Heart right ventricle (tissue), 16 donors: Measurements from ENCODE around the gene SFMBT2. TPM values are rescaled to one million over a fixed set of nuclear protein-coding genes. Genes with fewer than 3 reads are reported as not detected.
A peak's percentile ranks its signal among the peaks of the same experiment; 100 is the strongest.

ENCODE experiments used
- ATAC-seq, 8 donors: fragments of 200-7000 bp; cut with Tn5 transposase; one replicate each; pipeline ENCODE4 v1.9.1; 2020; ENCODE audit warnings: mild to moderate bottlenecking in 8 of 8, moderate library complexity in 8 of 8, moderate number of reproducible peaks in 1 of 8
- DNase-seq, 2 donors: peaks; one replicate each; pipeline ENCODE4 v3.0.0-alpha.2; 2020
- H3K27ac ChIP-seq, 10 donors: fragments of 200-600 bp; sonication (generic) in 2 of 10; one replicate each; pipeline versions ENCODE4 v1.5.0 to v1.8.0; 2020 to 2022; ENCODE audit warnings: mild to moderate bottlenecking in 3 of 10
- H3K27me3 ChIP-seq, 7 donors: fragments of 200-600 bp; one replicate each; pipeline ENCODE4 v1.8.0; 2021 to 2022; ENCODE audit warnings: mild to moderate bottlenecking in 2 of 7
- H3K36me3 ChIP-seq, 9 donors: fragments of 200-600 bp; sonication (generic) in 1 of 9; one replicate each; pipeline versions ENCODE4 v1.5.0 to v1.8.0; 2020 to 2022; ENCODE audit warnings: mild to moderate bottlenecking in 2 of 9
- H3K4me1 ChIP-seq, 9 donors: fragments of 200-600 bp; sonication (generic) in 1 of 9; one replicate each; pipeline versions ENCODE4 v1.5.0 to v1.8.0; 2020 to 2022; ENCODE audit warnings: mild to moderate bottlenecking in 4 of 9
- H3K4me3 ChIP-seq, 10 donors: fragments of 200-600 bp; sonication (generic) in 2 of 10; one replicate each; pipeline versions ENCODE4 v1.5.0 to v1.8.0; 2020 to 2022; ENCODE audit warnings: mild to moderate bottlenecking in 7 of 10, moderate library complexity in 2 of 10
- H3K9me3 ChIP-seq, 11 donors: fragments of 200-600 bp in 10 of 11; sonication (generic) in 2 of 11; one replicate each; pipeline versions ENCODE4 v1.5.0 to v1.8.0; 2013 to 2022; ENCODE audit warnings: mild to moderate bottlenecking in 2 of 11, control low read depth in 1 of 11, moderate library complexity in 1 of 11
- CTCF ChIP-seq, 9 donors: fragments of 200-600 bp; sonication (generic) in 2 of 9; IDR thresholded peaks; one replicate each; pipeline versions ENCODE4 v1.5.0 to v1.8.0; 2021 to 2022; ENCODE audit warnings: antibody characterized with exemption in 9 of 9, mild to moderate bottlenecking in 5 of 9, moderate library complexity in 1 of 9
- WGBS, 2 donors: extraction: QIAGEN DNeasy Blood & Tissue Kit; methylation state at CpG; one replicate each; pipeline ENCODE4 v1.1.7; 2013; ENCODE audit warnings: inconsistent platforms in 1 of 2; 5-methylcytosine and 5-hydroxymethylcytosine counted together
- intact Hi-C, 10 donors: fragments of 100-400 bp; cut with DNase I; formaldehyde crosslinking; loops; one replicate each; pipeline versions ENCODE4 v1.11.1 to v1.14.2; 2022
- polyA plus RNA-seq, 2 donors: library from polyadenylated mRNA; stranded (reverse); fragments of 200-250 nt; gene quantifications; one replicate each; pipeline ENCODE4 v1.2.3, GENCODE V29; 2013
- total RNA-seq, 10 donors: library from RNA; stranded (reverse); fragmentation: NEBNext Ultra II Directional in 3 of 10; extraction: Animal tissue kit (Norgen Biotek cat#: 25700) in 3 of 10; gene quantifications; one replicate each; pipeline versions ENCODE4 v1.2.1 to v1.2.4, GENCODE V29; 2021 to 2023
- donor health status: Arrhythmogenic right ventricular cardiomyopathy.
- donor health status: ischemic (EF 13 %, LVEDD 7.1; RV severe dilation, severe dysfunction).
- donor health status: healthy with polysubstance abuse.
- donor health status: DM: no; HTN: yes; CAD: no.
- donor health status: DM: no; HTN: no; CAD: no.
- donor health status: ischemic (EF 25% LVEDD 6.9; RV normal size, moderate dysfunction).
- donor health status: ischemic (EF 25% LVEDD 5.7; RV mildly dilated, moderate dysfunction).
- donor health status: healthy.
- donor health status: DM: yes; HTN: yes; CAD: no.
- donor health status: Ischemic cardiomyopathy.
- donor health status: ischemic (EF 35%, LVEDD 5.7; RV mildly dilated, moderate dysfunction).
- donor health status: nonischemic (EF 11% LVEDD 7.7; RV severe dilation, severe dysfunction).
- donor health status: DM: yes; HTN: yes; CAD: no.
- donor health status: PGD.
- donor health status: ischemic (EF 29% LVEDD 5.4; RV normal size, mild dysfunction).
- donor health status: nonischemic (EF 23%, LVEDD 6.1; RV moderate dilation, normal function).

The SFMBT2 gene
- total and polyA plus RNA-seq, 12 donors, result 4.1 to 14.2 (median 10.0) TPM

GRCh38 chr10:7417103-7417623, 6.3 kb upstream of the SFMBT2 start:
- Histone ChIP-seq H3K27me3 (peaks cover 0 to 22% (median 18%) of the 10 kb centered on the region in 7 donors), H3K4me3 (no peak overlapping the region), H3K36me3 (no peaks in the 10 kb centered on the region), H3K27ac (no peak overlapping the region), H3K9me3 (no peaks in the 10 kb centered on the region), H3K4me1 (peaks cover 3 to 15% (median 8%) of the 10 kb centered on the region in 9 donors)
- DNase-seq (no peak), ATAC-seq (no peak)
- 17 to 19% methylated on average over 2 of the region's 2 CpGs for WGBS, 2 donors
- TF ChIP-seq CTCF (IDR thresholded peaks at IDR 0.05), result peak; percentile 21 to 82 (median 64)
- intact Hi-C loops, result loop anchor here in 9 of 10 donors (2.0 to 10.0 kb wide), 10 partner anchors 295 to 752 kb away; no protein-coding TSS in a partner anchor

- WGBS, 2 donors, result 72 to 77% methylated on average over 2 of the region's 2 CpGs
- TF ChIP-seq CTCF (IDR thresholded peaks at IDR 0.05), result no peak
- Histone ChIP-seq H3K9me3 (no peaks in the 10 kb centered on the region), H3K27ac (no peak overlapping the region), H3K4me3 (no peak overlapping the region), H3K27me3 (peaks cover 0 to 34% (median 14%) of the 10 kb centered on the region in 7 donors), H3K4me1 (peaks cover 9 to 27% (median 22%) of the 10 kb centered on the region in 9 donors), H3K36me3 (no peaks in the 10 kb centered on the region)
- no peak for DNase-seq
- no peak for ATAC-seq
- intact Hi-C loops, result loop anchor here (5.0 to 10.0 kb wide), 10 partner anchors 152 to 750 kb away; no protein-coding TSS in a partner anchor
These were observed 3.9 kb upstream of the SFMBT2 start for GRCh38 chr10:7414766-7415165.

- Histone ChIP-seq H3K9me3 (no peaks in the 10 kb centered on the region), H3K36me3 (no peaks in the 10 kb centered on the region), H3K27me3 (peaks cover 0 to 38% (median 13%) of the 10 kb centered on the region in 7 donors), H3K4me1 (peaks cover 12 to 42% (median 27%) of the 10 kb centered on the region in 9 donors), H3K27ac (no peak overlapping the region), H3K4me3 (peak overlapping the region; percentile 28 to 88 (median 77))
- ATAC-seq (peak in 2 of 8 donors; percentile 1 to 11), DNase-seq (peak in 1 of 2 donors; percentile 26)
- intact Hi-C loops, result loop anchor here in 8 of 10 donors (5.0 to 10.0 kb wide), 7 partner anchors 151 to 748 kb away; no protein-coding TSS in a partner anchor
- no peak for TF ChIP-seq CTCF (IDR thresholded peaks at IDR 0.05)
- WGBS, 2 donors, result 7 to 9% methylated on average over 32 of the region's 32 CpGs
These were observed 2.1 kb upstream of the SFMBT2 start for GRCh38 chr10:7412928-7413282.

- Histone ChIP-seq H3K9me3 (no peaks in the 10 kb centered on the region), H3K4me1 (peaks cover 12 to 48% (median 32%) of the 10 kb centered on the region in 9 donors), H3K27me3 (peaks cover 0 to 38% (median 9%) of the 10 kb centered on the region in 7 donors), H3K27ac (peak overlapping the region in 1 of 10 donors; percentile 1), H3K4me3 (peak overlapping the region; percentile 28 to 88 (median 77)), H3K36me3 (no peaks in the 10 kb centered on the region)
- 2% methylated on average over 51 of the region's 51 CpGs for WGBS, 2 donors
- ATAC-seq, result peak in 5 of 8 donors; percentile 10 to 24 (median 17)
- TF ChIP-seq CTCF (IDR thresholded peaks at IDR 0.05), result no peak
- peak; percentile 45 to 56 for DNase-seq
- intact Hi-C loops, result loop anchor here in 8 of 10 donors (5.0 to 10.0 kb wide), 7 partner anchors 150 to 748 kb away; no protein-coding TSS in a partner anchor
These were observed 1.5 kb upstream of the SFMBT2 start for GRCh38 chr10:7412237-7412927.
